ENCODE results near the gene PRPF4.
"Not testable (repeated sequence)": the region's sequence is repeated elsewhere in the genome, so short reads cannot be mapped to it uniquely, and the experiment has no call there.

PRPF4 gene

DNA sequence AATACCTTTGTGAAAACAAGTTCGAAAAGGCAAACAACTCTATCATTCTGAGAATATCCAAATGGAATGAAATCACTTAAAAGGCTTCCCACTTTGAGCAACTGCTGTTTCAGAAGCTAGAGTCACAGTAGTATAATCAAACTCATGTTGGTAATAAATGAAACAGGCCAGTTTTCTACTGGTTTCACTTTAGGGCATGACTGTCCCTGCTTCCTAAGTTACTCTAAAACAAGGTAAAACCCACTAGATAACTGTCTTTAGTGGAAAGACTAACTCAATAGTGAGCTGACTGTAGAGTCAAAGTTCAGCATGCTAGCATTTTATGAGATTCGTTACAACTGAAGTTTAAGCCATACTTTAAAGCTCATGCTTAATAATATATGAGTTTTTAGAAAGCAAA is 6.1 kb upstream of the PRPF4 start:
- DNase-seq, result no peak

- no peak for DNase-seq
Observed at GRCh38 chr9:113269871-113270270, 5.6 kb upstream of the PRPF4 start.

- no peak for DNase-seq
Observed at GRCh38 chr9:113274474-113275156, 843 bp upstream of the PRPF4 start.

DNA sequence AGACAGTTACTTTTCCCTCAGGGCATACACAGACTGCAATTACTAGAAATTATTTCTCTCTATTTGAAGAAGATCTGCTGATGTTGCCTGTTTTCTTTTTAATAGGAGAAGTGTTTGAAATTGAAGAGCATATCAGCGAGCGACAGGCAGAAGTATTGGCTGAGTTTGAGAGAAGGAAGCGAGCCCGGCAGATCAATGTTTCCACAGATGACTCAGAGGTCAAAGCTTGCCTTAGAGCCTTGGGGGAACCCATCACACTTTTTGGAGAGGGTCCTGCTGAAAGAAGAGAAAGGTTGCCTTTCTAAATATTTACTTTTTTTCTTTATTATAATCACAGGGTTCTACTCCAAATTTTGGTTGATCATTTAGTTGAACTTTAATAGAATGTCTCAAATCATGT is 3.4 kb downstream of the PRPF4 start:
- DNase-seq, result no peak

DNA sequence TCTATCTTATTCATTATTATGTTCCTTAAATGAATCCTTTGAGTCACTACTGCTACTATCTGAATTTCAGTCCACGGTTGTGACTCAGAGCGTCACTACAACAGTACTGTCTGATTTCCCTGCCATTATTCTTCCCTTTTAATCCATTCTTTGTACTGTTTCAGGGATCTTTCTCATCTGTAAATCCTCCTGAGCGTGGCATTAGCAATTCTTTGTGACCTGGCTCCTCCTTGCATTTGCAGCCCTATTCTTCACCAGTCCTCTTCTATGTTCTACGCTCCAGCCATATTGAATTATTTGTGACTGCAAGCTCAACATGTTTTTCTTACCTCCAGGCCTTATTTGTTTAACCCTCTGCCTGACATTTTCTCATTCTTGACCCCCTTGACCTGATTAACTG is 5.9 kb downstream of the PRPF4 start:
- DNase-seq, result no peak

DNA sequence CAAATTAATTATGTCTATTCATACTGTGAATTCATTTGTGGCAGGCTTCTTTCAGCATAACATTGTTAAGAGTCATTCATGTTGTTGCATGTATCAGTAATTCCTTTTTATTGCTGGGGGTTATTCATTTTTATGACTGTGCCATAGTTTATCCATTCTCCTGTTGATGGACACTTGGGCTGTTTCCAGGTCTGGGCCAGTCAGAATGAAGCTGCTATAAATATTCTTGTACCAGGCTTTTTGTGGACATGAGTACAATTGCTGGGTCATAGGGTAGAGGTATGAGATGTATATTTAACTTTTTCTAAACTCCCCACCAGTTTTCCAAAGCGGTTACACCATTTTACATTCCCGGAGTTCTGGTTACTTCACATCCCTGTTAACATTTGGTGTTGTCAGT is 13.6 kb downstream of the PRPF4 start:
- no peak for DNase-seq

- DNase-seq, result no peak
Observed at GRCh38 chr9:113290052-113290607, 14.7 kb downstream of the PRPF4 start.

DNA sequence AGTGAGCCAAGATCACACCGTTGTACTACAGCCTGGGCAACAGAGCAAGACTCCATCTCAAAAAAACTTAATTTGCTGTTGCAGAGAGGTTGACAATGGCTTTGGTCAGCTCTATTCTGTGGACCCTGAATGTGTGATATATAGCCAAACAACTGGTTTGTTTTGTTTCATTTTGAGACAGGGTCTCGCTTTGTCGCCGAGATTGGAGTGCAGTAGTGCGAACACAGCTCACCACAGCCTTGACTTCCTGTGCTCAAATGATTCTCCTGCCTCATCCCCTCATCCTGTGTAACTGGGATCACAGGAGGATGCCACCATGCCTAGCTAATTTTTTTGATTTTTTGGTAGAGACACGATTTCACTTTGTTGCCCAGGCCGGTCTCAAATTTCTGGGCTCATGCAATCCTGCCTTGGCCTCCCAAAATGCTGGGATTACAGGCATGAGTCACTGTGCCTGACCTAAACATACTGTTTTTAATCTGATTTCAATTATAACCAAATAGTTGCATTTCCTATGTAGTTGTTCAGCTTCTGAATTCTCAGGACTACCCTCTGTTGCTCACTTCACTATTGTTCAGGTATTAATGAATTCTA is 17.9 kb downstream of the PRPF4 start:
- no peak for DNase-seq

GRCh38 chr9:113296247-113296646 is 20.8 kb downstream of the PRPF4 start:
- not testable (repeated sequence) for DNase-seq

- no peak for DNase-seq
Observed at GRCh38 chr9:113296796-113297558, 21.5 kb downstream of the PRPF4 start.

- no peak for DNase-seq
Observed at GRCh38 chr9:113298311-113298710, 22.9 kb downstream of the PRPF4 start.

DNA sequence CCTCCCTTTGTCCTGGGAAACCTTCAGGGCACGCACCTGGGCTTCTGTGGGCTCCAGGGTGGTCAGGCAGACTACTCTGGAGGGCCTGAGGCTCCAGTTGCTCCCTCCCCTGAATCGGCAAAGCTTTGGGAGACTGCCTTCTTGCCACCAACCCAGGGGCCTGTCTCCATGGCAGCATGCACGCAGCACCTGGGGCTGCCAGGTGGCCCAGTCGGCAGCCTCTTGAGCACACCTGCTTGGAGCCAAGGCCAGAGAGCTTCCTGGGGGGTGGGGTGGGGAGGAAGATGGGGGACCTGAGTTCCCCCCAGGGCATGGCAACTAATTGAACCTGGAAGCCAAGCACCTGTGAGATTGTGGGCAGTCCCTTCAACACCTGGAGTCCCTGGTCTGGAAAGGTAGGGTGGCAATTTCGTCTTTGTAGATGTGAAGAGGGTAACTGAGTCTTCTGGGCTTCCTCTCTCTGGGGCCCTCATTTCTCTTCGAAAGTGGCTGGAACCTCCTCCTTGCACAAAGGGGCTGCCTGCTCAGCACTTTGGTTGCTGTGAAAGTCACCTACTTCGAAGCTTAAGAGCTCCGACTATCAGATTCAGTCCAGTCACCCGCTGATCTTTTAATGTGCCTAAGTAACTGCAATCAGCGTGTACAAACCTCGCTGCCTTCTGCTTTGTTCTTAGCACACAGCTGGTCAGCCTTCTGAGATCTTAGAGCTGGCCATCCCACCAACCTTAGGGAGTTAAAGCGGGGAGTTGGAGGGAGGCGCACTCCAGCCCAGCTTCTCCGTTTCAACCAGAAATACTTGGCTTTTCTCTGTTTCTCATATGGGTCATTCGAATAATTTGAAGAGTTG is 23.7 kb downstream of the PRPF4 start:
- DNase-seq, result no peak

DNA sequence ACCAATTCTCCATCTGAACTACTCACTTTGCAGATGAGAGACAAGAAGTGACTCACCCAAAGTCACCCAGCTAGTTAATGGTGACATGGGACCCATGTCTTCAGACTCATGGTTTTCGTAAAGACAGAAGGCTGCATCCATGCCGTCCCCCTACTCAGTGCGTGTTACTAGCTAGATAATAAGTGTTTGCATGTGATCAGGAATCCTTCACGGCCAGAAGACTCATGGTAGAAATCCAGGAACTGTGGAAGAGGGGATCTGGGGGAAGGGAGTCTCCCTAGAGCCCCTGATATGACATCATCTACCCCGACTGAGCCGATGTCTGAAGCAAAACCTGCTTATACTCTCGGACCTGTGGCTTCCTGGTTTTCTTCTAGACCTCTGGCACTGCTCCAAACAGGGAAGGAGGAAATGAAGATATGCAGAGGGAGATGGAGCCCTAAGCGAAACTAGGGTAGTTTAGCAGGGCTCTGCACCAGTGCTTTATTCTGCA is 24.4 kb downstream of the PRPF4 start:
- no peak for DNase-seq

GRCh38 chr9:113301548-113301947 is 26.1 kb downstream of the PRPF4 start:
- no peak for DNase-seq

- DNase-seq, result no peak
Observed at GRCh38 chr9:113302792-113303418, 27.4 kb downstream of the PRPF4 start, which contains the start of gene RNF183. TSS of gene RNF183 (minus strand) at chr9:113303376. CDS start at chr9:113298184, 5,192 bp downstream.

DNA sequence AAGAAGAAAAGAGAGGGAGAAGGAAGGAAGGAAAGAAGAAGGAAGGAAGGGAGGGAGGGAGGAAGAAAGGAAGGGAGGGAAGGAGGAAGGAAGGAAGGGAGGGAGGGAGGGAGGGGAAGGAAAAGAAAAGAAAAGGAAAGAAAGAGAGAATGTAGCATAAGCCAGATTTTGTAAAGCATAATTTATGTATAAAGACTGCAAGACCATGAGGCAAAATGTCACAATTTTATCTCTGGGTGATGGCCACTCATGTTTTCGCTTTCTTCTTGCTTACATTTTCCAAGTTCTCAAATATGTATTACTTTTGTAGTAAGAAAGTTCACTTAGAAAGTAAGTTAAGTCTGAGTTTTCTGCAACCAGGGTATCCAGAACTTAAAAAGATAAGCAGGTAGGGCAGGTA is 31.1 kb downstream of the PRPF4 start:
- DNase-seq, result no peak

DNA sequence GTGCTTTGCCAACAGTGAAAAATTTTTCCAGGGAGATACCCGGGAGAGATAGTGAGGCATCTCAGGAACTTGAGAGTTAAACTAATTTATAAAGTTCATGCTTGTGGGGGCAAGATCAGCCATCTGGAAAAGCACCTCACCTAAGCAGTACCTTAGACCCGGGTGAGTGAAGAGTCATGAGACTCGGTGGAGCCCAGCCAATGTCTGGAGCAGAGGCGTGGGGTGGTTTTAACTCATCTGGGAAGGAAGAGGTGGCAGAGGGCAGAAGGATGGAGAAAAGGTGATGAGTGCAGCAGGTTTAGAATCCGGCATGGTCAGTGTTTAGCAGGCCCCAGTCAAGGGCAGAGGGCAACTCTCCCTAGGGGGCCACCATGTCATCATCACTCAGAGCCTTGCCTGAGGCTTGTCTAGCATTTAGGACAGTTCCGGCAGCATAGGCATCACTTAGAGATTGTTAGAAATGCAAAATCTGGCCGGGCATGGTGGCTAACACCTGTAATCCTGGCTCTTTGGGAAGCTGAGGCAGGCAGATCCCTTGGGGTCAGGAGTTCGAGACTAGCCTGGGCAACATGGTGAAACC is 32.0 kb downstream of the PRPF4 start:
- no peak for DNase-seq

- DNase-seq, result no peak
Observed at GRCh38 chr9:113309204-113309813, 33.9 kb downstream of the PRPF4 start.

- no peak for DNase-seq
Observed at GRCh38 chr9:113310538-113310937, 35.1 kb downstream of the PRPF4 start.

GRCh38 chr9:113311961-113312360 is 36.5 kb downstream of the PRPF4 start:
- DNase-seq, result no peak

- DNase-seq, result no peak
Observed at GRCh38 chr9:113313261-113313660, 37.8 kb downstream of the PRPF4 start.

Data from GOT3 (cell line).